HepG2 (cell line): Measurements from ENCODE around the gene PRR36. TPM values are rescaled to one million over a fixed set of nuclear protein-coding genes. Genes with fewer than 3 reads are reported as not detected.

Experiments used
- ATAC-seq: fragments of 200-7000 bp; cut with Tn5 transposase; 3 replicates; pipeline ENCODE4 v1.9.1; 2020; ENCODE audit warnings: mild to moderate bottlenecking, moderate library complexity
- BruUV-seq: library from RNA; stranded (reverse); fragments of 400-500 nt; replicated peaks from 2 replicates; lab custom pipeline; 2021; lab: Mats Ljungman, UMichigan
- CTCF ChIA-PET: fragments of 300-600 bp; formaldehyde crosslinking; extraction: SDS; loops from one replicate; lab custom pipeline; 2021; ENCODE audit warnings: low total read pairs, inconsistent platforms, low intra/inter-chr PET ratio; lab: Yijun Ruan, JAX
- POLR2A ChIA-PET: fragments of 350-600 bp; sonication (Branson Sonifier 250); formaldehyde crosslinking; loops from one replicate; lab custom pipeline; 2020; ENCODE audit warnings: antibody characterized with exemption, inconsistent platforms; lab: Yijun Ruan, JAX
- DNase-seq: peaks from one replicate; pipeline ENCODE4 v3.0.0-alpha.2; 2015; ENCODE audit warnings: low spot score
- FAIRE-seq: peaks from 3 replicates; lab custom pipeline; 2011; peaks lifted over from hg19 to GRCh38; lab: Jason Lieb, UNC
- H2AFZ ChIP-seq: one replicate; pipeline ENCODE4 v1.6.1; 2011; ENCODE audit warnings: low read length, inconsistent platforms
- H3K27ac ChIP-seq: fragments of 300-600 bp; 3 replicates; pipeline ENCODE4 v1.8.0; 2011; ENCODE audit warnings: mixed run types, mild to moderate bottlenecking, mixed read lengths, low read length, inconsistent platforms; ENCODE audit not compliant: insufficient read depth; ENCODE audit errors: extremely low read length
- H3K27me3 ChIP-seq, 2 experiments: fragments of 200-600 bp in 1 of 2; 2 replicates in 1 of 2; 3 replicates in 1 of 2; pipeline versions ENCODE4 v1.6.0 to v1.8.0; 2011; ENCODE audit warnings: low read length in 2 of 2, mild to moderate bottlenecking in 2 of 2, moderate library complexity in 2 of 2, inconsistent platforms in 1 of 2; ENCODE audit not compliant: insufficient read depth in 2 of 2, control insufficient read depth in 1 of 2
- H3K36me3 ChIP-seq, 2 experiments: fragments of 200-600 bp in 1 of 2; replicated peaks in 1 of 2; 2 replicates in 1 of 2; 3 replicates in 1 of 2; pipeline versions ENCODE4 v1.5.1 to v1.8.0; 2011; ENCODE audit warnings: low read length in 2 of 2, inconsistent platforms in 1 of 2; ENCODE audit not compliant: insufficient read depth in 2 of 2, control insufficient read depth in 1 of 2
- H3K4me1 ChIP-seq: 2 replicates; pipeline ENCODE4 v1.5.1; 2012; ENCODE audit warnings: low read length, inconsistent platforms; ENCODE audit not compliant: insufficient read depth
- H3K4me2 ChIP-seq: 2 replicates; pipeline ENCODE4 v1.6.0; 2011; ENCODE audit warnings: low read depth, low read length, inconsistent platforms
- H3K4me3 ChIP-seq, 3 experiments: fragments of 200-600 bp in 1 of 3; sonication (generic), shearing (Covaris generic) in 1 of 3; replicated peaks in 1 of 3; 2 replicates each; pipeline ENCODE4 v1.5.1; 2011 to 2016; ENCODE audit warnings: low read length in 3 of 3, inconsistent platforms in 2 of 3, low read depth in 2 of 3, mild to moderate bottlenecking in 2 of 3, control low read depth in 1 of 3, mixed read lengths in 1 of 3; ENCODE audit not compliant: insufficient read depth in 1 of 3
- H3K79me2 ChIP-seq: one replicate; pipeline ENCODE4 v1.6.1; 2011; ENCODE audit warnings: low read length, inconsistent platforms; ENCODE audit not compliant: insufficient read depth
- H3K9ac ChIP-seq: 2 replicates; pipeline ENCODE4 v1.6.0; 2011; ENCODE audit warnings: mild to moderate bottlenecking, low read depth, low read length, inconsistent platforms; ENCODE audit not compliant: insufficient read depth
- H3K9me3 ChIP-seq: 2 replicates; pipeline ENCODE4 v1.5.1; 2012; ENCODE audit warnings: mild to moderate bottlenecking, low read length
- H4K20me1 ChIP-seq: 2 replicates; pipeline ENCODE4 v1.6.0; 2011; ENCODE audit warnings: inconsistent platforms, mild to moderate bottlenecking, low read length, moderate library complexity; ENCODE audit not compliant: insufficient read depth
- FOXO1 ChIP-seq: sonication (generic); formaldehyde crosslinking; IDR thresholded peaks from 2 replicates; pipeline ENCODE4 v1.4.0; 2020; ENCODE audit warnings: missing genetic modification reagents
- HES4 ChIP-seq: sonication (generic); formaldehyde crosslinking; IDR thresholded peaks from 2 replicates; pipeline ENCODE4 v1.9.0; 2021; ENCODE audit warnings: mild to moderate bottlenecking, missing genetic modification reagents, borderline replicate concordance
- NCOA1 ChIP-seq: sonication (generic); formaldehyde crosslinking; IDR thresholded peaks from 2 replicates; pipeline ENCODE4 v1.9.0; 2021; ENCODE audit warnings: missing genetic modification reagents
- NCOR1 ChIP-seq: fragments of 200-600 bp; sonication (generic); IDR thresholded peaks from 2 replicates; pipeline ENCODE4 v1.7.0; 2017; ENCODE audit warnings: antibody characterized with exemption, low read length, borderline replicate concordance
- NKX3-1 ChIP-seq: sonication (generic); formaldehyde crosslinking; IDR thresholded peaks from 2 replicates; pipeline ENCODE4 v1.5.0; 2020; ENCODE audit warnings: missing genetic modification reagents
- SAP130 ChIP-seq: IDR thresholded peaks from 2 replicates; pipeline ENCODE4 v1.6.1; 2016; ENCODE audit warnings: low read depth
- SMYD3 ChIP-seq: sonication (generic); formaldehyde crosslinking; IDR thresholded peaks from 2 replicates; pipeline ENCODE4 v1.8.1; 2023; ENCODE audit warnings: mild to moderate bottlenecking, missing genetic modification reagents
- ZBTB21 ChIP-seq: sonication (generic); formaldehyde crosslinking; IDR thresholded peaks from 2 replicates; pipeline ENCODE4 v1.4.0; 2020; ENCODE audit warnings: missing genetic modification reagents
- ZNF567 ChIP-seq: sonication (generic); formaldehyde crosslinking; IDR thresholded peaks from 2 replicates; pipeline ENCODE4 v1.8.1; 2023; ENCODE audit warnings: mild to moderate bottlenecking, missing genetic modification reagents, borderline replicate concordance
- ZNF616 ChIP-seq: sonication (generic); formaldehyde crosslinking; IDR thresholded peaks from 2 replicates; pipeline ENCODE4 v1.5.0; 2020; ENCODE audit warnings: low read depth, mild to moderate bottlenecking, missing genetic modification reagents
- WGBS: methylation state at CpG from one replicate; pipeline ENCODE4 v1.1.6; 2017; ENCODE audit warnings: low lambda C conversion rate; 5-methylcytosine and 5-hydroxymethylcytosine counted together
- in situ Hi-C: cut with HindIII; loops from 2 replicates; pipeline ENCODE4 v1.10.0; 2017; ENCODE audit warnings: low pct_unique_long_range_greater_than_20kb; ENCODE audit not compliant: extremely low pct_ligation_motif_present
- intact Hi-C: fragments of 100-400 bp; cut with micrococcal nuclease; formaldehyde crosslinking; loops from one replicate; pipeline ENCODE4 v1.10.0; 2022; ENCODE audit not compliant: unreplicated experiment
- polyA plus RNA-seq, 8 experiments: library from polyadenylated mRNA; depleted of rRNA in 3 of 8; stranded (reverse) in 7 of 8; unstranded in 1 of 8; fragments of >200 nt; fragmentation: Illumina TruSeq in 4 of 8; extraction: Trizol in 4 of 8; gene quantifications; 2 replicates each; pipeline versions ENCODE4 v1.2.1 to v1.2.3, GENCODE V29; 2011 to 2016; ENCODE audit warnings: low read depth in 4 of 8, missing spikeins in 1 of 8, mixed read lengths in 1 of 8; ENCODE audit not compliant: insufficient read depth in 1 of 8
- total RNA-seq, 5 experiments: library from RNA; depleted of rRNA; stranded (reverse); fragments of >200 nt; fragmentation: Illumina TruSeq; extraction: Trizol; gene quantifications; 2 replicates each; pipeline ENCODE4 v1.2.3, GENCODE V29; 2016; ENCODE audit warnings: low read depth in 1 of 5

Gene PRR36
- total and polyA plus RNA-seq, 2 of the 13 experiments (the other 11 are each of a cell fraction or from before 2014, with no cell fraction given): 0.07 to 0.17 TPM

DNA sequence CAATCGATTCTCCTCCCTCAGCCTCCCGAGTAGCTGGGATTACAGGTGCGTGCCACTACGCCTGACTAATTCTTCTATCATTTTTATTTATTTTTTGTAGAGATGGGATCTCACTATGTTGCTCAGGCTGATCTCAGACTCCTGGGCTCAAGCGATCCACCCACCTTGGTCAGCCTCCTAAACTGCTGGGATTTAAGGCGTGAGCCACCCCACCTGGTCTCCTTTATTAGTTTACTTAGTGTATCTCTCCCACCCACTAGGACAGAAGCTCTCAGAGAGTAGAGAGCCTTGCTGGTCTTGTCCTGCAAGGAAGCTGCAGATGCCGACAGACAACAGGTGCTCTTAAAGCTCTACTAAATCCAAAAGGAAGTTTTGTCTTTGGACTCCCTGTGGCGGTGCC lies 11.6 kb upstream of the PRR36 start (continued):
- TF ChIP-seq SMYD3 (CRISPR knock-in tag) (no peak), ZNF567 (CRISPR knock-in tag) (no peak), ZBTB21 (CRISPR knock-in tag) (no peak), FOXO1 (CRISPR knock-in tag) (no peak), NKX3-1 (CRISPR knock-in tag) (no peak), NCOA1 (CRISPR knock-in tag) (no peak), ZNF616 (CRISPR knock-in tag) (no peak), SAP130 (no peak)

DNA sequence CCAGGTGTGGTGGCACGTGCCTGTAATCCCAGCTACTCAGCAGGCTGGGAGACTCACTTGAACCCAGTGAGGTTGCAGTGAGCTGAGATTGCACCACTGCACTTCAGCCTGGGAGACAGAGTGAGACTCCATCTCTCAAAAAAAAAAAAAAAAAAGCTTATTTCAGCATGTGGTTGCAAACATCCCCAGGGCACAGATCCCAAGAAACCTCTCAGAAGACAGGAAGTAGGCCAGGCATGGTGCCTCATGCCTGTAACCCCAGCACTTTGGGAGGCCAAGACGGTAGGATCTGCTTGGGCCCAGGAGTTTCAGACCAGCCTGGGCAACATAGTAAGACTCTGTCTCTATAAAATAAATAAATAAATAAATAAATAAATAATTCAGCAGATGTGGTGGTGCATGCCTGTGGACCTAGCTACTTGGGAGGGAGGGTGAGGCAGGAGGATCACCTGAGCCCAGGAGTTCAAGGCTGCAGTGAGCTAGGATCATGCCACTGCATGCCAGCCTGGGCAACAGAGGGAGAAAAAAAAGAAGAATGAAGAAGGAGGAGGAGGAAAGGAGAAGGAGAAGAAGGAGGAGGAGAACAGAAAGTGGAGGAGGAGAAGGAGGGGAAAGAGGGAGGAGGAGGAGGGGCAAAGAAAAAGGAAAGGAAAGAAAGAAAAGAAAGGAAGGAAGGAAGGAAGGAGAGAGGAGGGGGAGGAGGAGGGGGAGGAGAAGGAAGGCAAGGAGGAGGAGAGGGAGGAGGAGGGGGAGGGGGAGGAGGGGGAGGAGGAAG lies 9.8 kb upstream of the PRR36 start:
- BruUV-seq: no TSS peak
- ATAC-seq (no peak), FAIRE-seq (no peak), DNase-seq (no peak)
- no peaks in the 10 kb centered on the region for H3K9me3 ChIP-seq
- intact Hi-C loops (no loop called here), in situ Hi-C loops (no loop called here)
- H3K27me3 ChIP-seq: no peaks in the 10 kb centered on the region; a peak in 1 of 5 replicates
- WGBS: 21% methylated on average over 2 of the region's 2 CpGs
- H3K4me2 ChIP-seq: no peak overlapping the region
- H4K20me1 ChIP-seq: no peaks in the 10 kb centered on the region
- no peak overlapping the region for H2AFZ ChIP-seq
- H3K79me2 ChIP-seq: peaks cover 3% of the 10 kb centered on the region
- H3K9ac ChIP-seq: no peak overlapping the region
- no peak overlapping the region for H3K4me3 ChIP-seq
- H3K4me1 ChIP-seq: peaks cover 32% of the 10 kb centered on the region
- ChIA-PET POLR2A (no interaction called here), CTCF (no interaction called here)
- H3K36me3 ChIP-seq: no peaks in the 10 kb centered on the region
- TF ChIP-seq NCOR1: no peak
- no peak for TF ChIP-seq HES4 (CRISPR knock-in tag)
- no peak overlapping the region for H3K27ac ChIP-seq
